ENCODE data around the gene HDLBP. TPM values are rescaled to one million over a fixed set of nuclear protein-coding genes. Genes with fewer than 3 reads are reported as not detected.
"Not testable (repeated sequence)": the region's sequence is repeated elsewhere in the genome, so short reads cannot be mapped to it uniquely, and the experiment has no call there.

The HDLBP gene
- total RNA-seq, 5 donors from 2014 or later (not counting 1 experiment from before 2014, with no cell fraction given), result 130 to 184 (median 148) TPM

- H3K4me1 ChIP-seq (ENCODE audit: control insufficient read depth in 1 of 2, extremely low read depth in 1 of 2, insufficient read depth in 2 of 2, low read length in 2 of 2), result peaks cover 25 to 68% of the 10 kb centered on the region in 2 experiments
- ChIA-PET CTCF (interaction anchor here in 1 of 2 donors (0.5 kb wide), 1 partner anchor 336 kb away, joined by 3 read pairs; no protein-coding TSS in a partner anchor), POLR2A (no interaction called here)
- H3K27me3 Mint-ChIP-seq, result no peaks in the 10 kb centered on the region
- no peaks in the 10 kb centered on the region for H3K27me3 ChIP-seq (replicated peaks in 1 of 2; ENCODE audit: control insufficient read depth in 2 of 2, extremely low read depth in 1 of 2, insufficient read depth in 2 of 2, low read length in 1 of 2)
- H3K27ac ChIP-seq (ENCODE audit: low read length), result no peak overlapping the region
- H3K4me3 ChIP-seq (ENCODE audit: control insufficient read depth in 1 of 2, extremely low read depth in 1 of 2, low read length in 1 of 2), result no peak overlapping the region
- peaks cover 5% of the 10 kb centered on the region for H3K36me3 Mint-ChIP-seq
- H3K9me3 ChIP-seq, result no peaks in the 10 kb centered on the region
- no peak for DNase-seq
- no peak for ATAC-seq (replicated peaks in 1 of 4)
- no peak overlapping the region for H3K27ac Mint-ChIP-seq
- H3K9me3 Mint-ChIP-seq, result no peaks in the 10 kb centered on the region
- H3K36me3 ChIP-seq (ENCODE audit: control insufficient read depth in 2 of 2, extremely low read depth in 1 of 2, insufficient read depth in 1 of 2, low read length in 1 of 2), result peaks cover 0 to 2% of the 10 kb centered on the region in 2 donors
- WGBS (ENCODE audit: insufficient coverage), result 100% methylated on average over 1 of the region's 3 CpGs
- no peak overlapping the region for H3K4me3 Mint-ChIP-seq
- peaks cover 64 to 69% (median 68%) of the 10 kb centered on the region in 3 donors for H3K4me1 Mint-ChIP-seq
Measured at GRCh38 chr2:241302083-241302482, 13.4 kb downstream of the HDLBP start.

- peak overlapping the region; percentile 40 to 65 for H3K27ac Mint-ChIP-seq
Measured at GRCh38 chr2:241300000-241300399, 15.5 kb downstream of the HDLBP start.

GRCh38 chr2:241298673-241299072, 16.8 kb downstream of the HDLBP start:
- 0% methylated on average over 2 of the region's 5 CpGs for WGBS (ENCODE audit: insufficient coverage)
- peaks cover 53 to 73% (median 69%) of the 10 kb centered on the region in 3 donors for H3K4me1 Mint-ChIP-seq
- DNase-seq (peak in 24 of 35 experiments; percentile 6 to 66 (median 22)), ATAC-seq (replicated peaks in 1 of 4) (peak; percentile 72 to 80 (median 76))
- peak overlapping the region; percentile 73 to 84 for H3K27ac Mint-ChIP-seq
- POLR2A ChIA-PET, result no interaction called here
- no peak overlapping the region for H3K27ac ChIP-seq (ENCODE audit: low read length)
- H3K9me3 Mint-ChIP-seq, result no peaks in the 10 kb centered on the region
- H3K27me3 Mint-ChIP-seq, result no peaks in the 10 kb centered on the region
- H3K9me3 ChIP-seq, result no peaks in the 10 kb centered on the region
- no peaks in the 10 kb centered on the region for H3K27me3 ChIP-seq (replicated peaks in 1 of 2; ENCODE audit: control insufficient read depth in 2 of 2, extremely low read depth in 1 of 2, insufficient read depth in 2 of 2, low read length in 1 of 2)
- peaks cover 0 to 2% of the 10 kb centered on the region in 2 donors for H3K36me3 ChIP-seq (ENCODE audit: control insufficient read depth in 2 of 2, extremely low read depth in 1 of 2, insufficient read depth in 1 of 2, low read length in 1 of 2)
- peaks cover 23 to 42% of the 10 kb centered on the region in 2 experiments for H3K4me1 ChIP-seq (ENCODE audit: control insufficient read depth in 1 of 2, extremely low read depth in 1 of 2, insufficient read depth in 2 of 2, low read length in 2 of 2)
- peak overlapping the region in 1 of 2 donors; percentile 38 for H3K4me3 ChIP-seq (ENCODE audit: control insufficient read depth in 1 of 2, extremely low read depth in 1 of 2, low read length in 1 of 2)
- peak overlapping the region; percentile 48 to 70 (median 68) for H3K4me3 Mint-ChIP-seq
- CTCF ChIA-PET, result interaction anchor here (0.6 to 1.0 kb wide), 4 partner anchors 16 to 215 kb away, joined by 3 to 9 read pairs (median 5); no protein-coding TSS in a partner anchor
- H3K36me3 Mint-ChIP-seq, result peaks cover 20% of the 10 kb centered on the region

More at GRCh38 chr2:241300000-241300399, 15.5 kb downstream of the HDLBP start:
- Histone ChIP-seq H3K36me3 (ENCODE audit: control insufficient read depth in 2 of 2, extremely low read depth in 1 of 2, insufficient read depth in 1 of 2, low read length in 1 of 2) (peaks cover 0 to 2% of the 10 kb centered on the region in 2 donors), H3K4me1 (ENCODE audit: control insufficient read depth in 1 of 2, extremely low read depth in 1 of 2, insufficient read depth in 2 of 2, low read length in 2 of 2) (peaks cover 23 to 50% of the 10 kb centered on the region in 2 experiments), H3K9me3 (no peaks in the 10 kb centered on the region), H3K27ac (ENCODE audit: low read length) (no peak overlapping the region), H3K4me3 (ENCODE audit: control insufficient read depth in 1 of 2, extremely low read depth in 1 of 2, low read length in 1 of 2) (no peak overlapping the region), H3K27me3 (replicated peaks in 1 of 2; ENCODE audit: control insufficient read depth in 2 of 2, extremely low read depth in 1 of 2, insufficient read depth in 2 of 2, low read length in 1 of 2) (no peaks in the 10 kb centered on the region)
- CTCF ChIA-PET, result no interaction called here
- H3K4me3 Mint-ChIP-seq, result peak overlapping the region in 2 of 3 donors; percentile 15 to 51
- peak; percentile 63 to 90 (median 73) for ATAC-seq (replicated peaks in 1 of 4)
- peaks cover 60 to 77% (median 76%) of the 10 kb centered on the region in 3 donors for H3K4me1 Mint-ChIP-seq
- H3K9me3 Mint-ChIP-seq, result no peaks in the 10 kb centered on the region
- POLR2A ChIA-PET, result no interaction called here
- no peaks in the 10 kb centered on the region for H3K27me3 Mint-ChIP-seq
- DNase-seq, result peak in 33 of 35 experiments; percentile 35 to 76 (median 55)
- peaks cover 20% of the 10 kb centered on the region for H3K36me3 Mint-ChIP-seq
- 39% methylated on average over 2 of the region's 12 CpGs for WGBS (ENCODE audit: insufficient coverage)

- H3K27me3 ChIP-seq (replicated peaks in 1 of 2; ENCODE audit: control insufficient read depth in 2 of 2, extremely low read depth in 1 of 2, insufficient read depth in 2 of 2, low read length in 1 of 2), result no peaks in the 10 kb centered on the region
- DNase-seq (no peak), ATAC-seq (replicated peaks in 1 of 4) (no peak)
- no peaks in the 10 kb centered on the region for H3K9me3 ChIP-seq
- WGBS (ENCODE audit: insufficient coverage), result 96% methylated on average over 4 of the region's 8 CpGs
- H3K36me3 Mint-ChIP-seq, result peaks cover 20% of the 10 kb centered on the region
- H3K9me3 Mint-ChIP-seq, result no peaks in the 10 kb centered on the region
- H3K4me1 ChIP-seq (ENCODE audit: control insufficient read depth in 1 of 2, extremely low read depth in 1 of 2, insufficient read depth in 2 of 2, low read length in 2 of 2), result peaks cover 26 to 38% of the 10 kb centered on the region in 2 experiments
- no peak overlapping the region for H3K27ac ChIP-seq (ENCODE audit: low read length)
- ChIA-PET POLR2A (no interaction called here), CTCF (no interaction called here)
- H3K36me3 ChIP-seq (ENCODE audit: control insufficient read depth in 2 of 2, extremely low read depth in 1 of 2, insufficient read depth in 1 of 2, low read length in 1 of 2), result no peaks in the 10 kb centered on the region
- H3K27me3 Mint-ChIP-seq, result no peaks in the 10 kb centered on the region
- peaks cover 53 to 69% (median 69%) of the 10 kb centered on the region in 3 donors for H3K4me1 Mint-ChIP-seq
- peak overlapping the region in 1 of 3 donors; percentile 52 for H3K4me3 Mint-ChIP-seq
- no peak overlapping the region for H3K4me3 ChIP-seq (ENCODE audit: control insufficient read depth in 1 of 2, extremely low read depth in 1 of 2, low read length in 1 of 2)
- H3K27ac Mint-ChIP-seq, result peak overlapping the region in 1 of 2 donors; percentile 24
Measured at GRCh38 chr2:241296767-241297166, 18.7 kb downstream of the HDLBP start.

GRCh38 chr2:241295326-241296095, 20.0 kb downstream of the HDLBP start:
- Histone ChIP-seq H3K27me3 (replicated peaks in 1 of 2; ENCODE audit: control insufficient read depth in 2 of 2, extremely low read depth in 1 of 2, insufficient read depth in 2 of 2, low read length in 1 of 2) (no peaks in the 10 kb centered on the region), H3K36me3 (ENCODE audit: control insufficient read depth in 2 of 2, extremely low read depth in 1 of 2, insufficient read depth in 1 of 2, low read length in 1 of 2) (no peaks in the 10 kb centered on the region), H3K4me3 (ENCODE audit: control insufficient read depth in 1 of 2, extremely low read depth in 1 of 2, low read length in 1 of 2) (no peak overlapping the region), H3K9me3 (no peaks in the 10 kb centered on the region), H3K4me1 (ENCODE audit: control insufficient read depth in 1 of 2, extremely low read depth in 1 of 2, insufficient read depth in 2 of 2, low read length in 2 of 2) (peaks cover 27 to 37% of the 10 kb centered on the region in 2 experiments), H3K27ac (ENCODE audit: low read length) (no peak overlapping the region)
- ATAC-seq (replicated peaks in 1 of 4) (no peak), DNase-seq (no peak)
- Mint-ChIP-seq H3K36me3 (peaks cover 20% of the 10 kb centered on the region), H3K27ac (no peak overlapping the region), H3K4me3 (no peak overlapping the region), H3K4me1 (peaks cover 61 to 78% (median 76%) of the 10 kb centered on the region in 3 donors), H3K9me3 (no peaks in the 10 kb centered on the region), H3K27me3 (no peaks in the 10 kb centered on the region)
- ChIA-PET CTCF (interaction anchor here in 1 of 2 donors (0.5 to 0.6 kb wide), 2 partner anchors 47 to 137 kb away, joined by 3 to 4 read pairs; no protein-coding TSS in a partner anchor), POLR2A (interaction anchor here in 1 of 2 donors (0.6 kb wide), 1 partner anchor 146 kb away, joined by 4 read pairs; no protein-coding TSS in a partner anchor)
- 97% methylated on average over 5 of the region's 7 CpGs for WGBS (ENCODE audit: insufficient coverage)

- H3K9me3 ChIP-seq; CTCF ChIA-PET; H3K27ac ChIP-seq (ENCODE audit: low read length); H3K27me3 ChIP-seq (replicated peaks in 1 of 2; ENCODE audit: control insufficient read depth in 2 of 2, extremely low read depth in 1 of 2, insufficient read depth in 2 of 2, low read length in 1 of 2); H3K4me3 Mint-ChIP-seq; H3K4me3 ChIP-seq (ENCODE audit: control insufficient read depth in 1 of 2, extremely low read depth in 1 of 2, low read length in 1 of 2); H3K36me3 ChIP-seq (ENCODE audit: control insufficient read depth in 2 of 2, extremely low read depth in 1 of 2, insufficient read depth in 1 of 2, low read length in 1 of 2); ATAC-seq (replicated peaks in 1 of 4); H3K9me3 Mint-ChIP-seq; H3K27ac Mint-ChIP-seq; H3K27me3 Mint-ChIP-seq; POLR2A ChIA-PET; DNase-seq: not testable (repeated sequence)
- peaks cover 11 to 20% of the 10 kb centered on the region in 2 experiments for H3K4me1 ChIP-seq (ENCODE audit: control insufficient read depth in 1 of 2, extremely low read depth in 1 of 2, insufficient read depth in 2 of 2, low read length in 2 of 2)
- WGBS (ENCODE audit: insufficient coverage), result 92% methylated on average over 6 of the region's 7 CpGs
- Mint-ChIP-seq H3K4me1 (peaks cover 61 to 77% (median 74%) of the 10 kb centered on the region in 3 donors), H3K36me3 (peaks cover 27% of the 10 kb centered on the region)
Measured at GRCh38 chr2:241293378-241293797, 22.1 kb downstream of the HDLBP start.
